HG03439 (cell line): ENCODE results near the gene KIF4B.
"Not testable (repeated sequence)": the region's sequence is repeated elsewhere in the genome, so short reads cannot be mapped to it uniquely, and the experiment has no call there.

Experiments
- ATAC-seq: cut with Tn5 transposase; IDR thresholded peaks from one replicate; pipeline ENCODE4 v1.9.1; 2021; ENCODE audit warnings: mild to moderate bottlenecking, moderate library complexity; ENCODE audit not compliant: unreplicated experiment

The KIF4B gene, protein sequence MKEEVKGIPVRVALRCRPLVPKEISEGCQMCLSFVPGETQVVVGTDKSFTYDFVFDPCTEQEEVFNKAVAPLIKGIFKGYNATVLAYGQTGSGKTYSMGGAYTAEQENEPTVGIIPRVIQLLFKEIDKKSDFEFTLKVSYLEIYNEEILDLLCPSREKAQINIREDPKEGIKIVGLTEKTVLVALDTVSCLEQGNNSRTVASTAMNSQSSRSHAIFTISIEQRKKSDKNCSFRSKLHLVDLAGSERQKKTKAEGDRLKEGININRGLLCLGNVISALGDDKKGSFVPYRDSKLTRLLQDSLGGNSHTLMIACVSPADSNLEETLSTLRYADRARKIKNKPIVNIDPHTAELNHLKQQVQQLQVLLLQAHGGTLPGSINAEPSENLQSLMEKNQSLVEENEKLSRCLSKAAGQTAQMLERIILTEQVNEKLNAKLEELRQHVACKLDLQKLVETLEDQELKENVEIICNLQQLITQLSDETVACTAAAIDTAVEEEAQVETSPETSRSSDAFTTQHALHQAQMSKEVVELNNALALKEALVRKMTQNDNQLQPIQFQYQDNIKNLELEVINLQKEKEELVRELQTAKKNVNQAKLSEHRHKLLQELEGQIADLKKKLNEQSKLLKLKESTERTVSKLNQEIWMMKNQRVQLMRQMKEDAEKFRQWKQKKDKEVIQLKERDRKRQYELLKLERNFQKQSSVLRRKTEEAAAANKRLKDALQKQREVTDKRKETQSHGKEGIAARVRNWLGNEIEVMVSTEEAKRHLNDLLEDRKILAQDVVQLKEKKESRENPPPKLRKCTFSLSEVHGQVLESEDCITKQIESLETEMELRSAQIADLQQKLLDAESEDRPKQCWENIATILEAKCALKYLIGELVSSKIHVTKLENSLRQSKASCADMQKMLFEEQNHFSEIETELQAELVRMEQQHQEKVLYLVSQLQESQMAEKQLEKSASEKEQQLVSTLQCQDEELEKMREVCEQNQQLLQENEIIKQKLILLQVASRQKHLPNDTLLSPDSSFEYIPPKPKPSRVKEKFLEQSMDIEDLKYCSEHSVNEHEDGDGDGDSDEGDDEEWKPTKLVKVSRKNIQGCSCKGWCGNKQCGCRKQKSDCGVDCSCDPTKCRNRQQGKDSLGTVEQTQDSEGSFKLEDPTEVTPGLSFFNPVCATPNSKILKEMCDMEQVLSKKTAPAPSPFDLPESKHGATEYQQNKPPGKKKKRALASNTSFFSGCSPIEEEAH

DNA sequence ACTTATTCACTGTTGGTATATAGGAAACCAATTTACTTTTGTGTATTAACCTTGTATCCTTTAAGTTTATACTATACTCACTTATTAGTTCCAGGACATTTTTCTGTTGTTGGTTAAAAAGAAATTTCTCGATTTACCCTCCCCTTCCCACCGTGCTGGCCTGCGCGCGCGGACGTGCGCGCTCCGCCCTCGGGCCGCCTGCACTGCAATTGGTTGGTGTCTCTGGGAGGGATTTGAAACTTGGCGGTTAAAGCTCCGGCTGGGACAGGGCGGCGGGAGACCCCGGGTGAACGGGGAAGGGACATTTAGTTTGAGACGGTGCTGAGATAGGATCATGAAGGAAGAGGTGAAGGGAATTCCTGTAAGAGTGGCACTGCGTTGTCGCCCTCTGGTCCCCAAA, at the start of gene KIF4B:
TSS of gene KIF4B (plus strand) at position 230 of the 400 bp plus-strand sequence. CDS start at position 335, 105 bp downstream.
- no peak for ATAC-seq

DNA sequence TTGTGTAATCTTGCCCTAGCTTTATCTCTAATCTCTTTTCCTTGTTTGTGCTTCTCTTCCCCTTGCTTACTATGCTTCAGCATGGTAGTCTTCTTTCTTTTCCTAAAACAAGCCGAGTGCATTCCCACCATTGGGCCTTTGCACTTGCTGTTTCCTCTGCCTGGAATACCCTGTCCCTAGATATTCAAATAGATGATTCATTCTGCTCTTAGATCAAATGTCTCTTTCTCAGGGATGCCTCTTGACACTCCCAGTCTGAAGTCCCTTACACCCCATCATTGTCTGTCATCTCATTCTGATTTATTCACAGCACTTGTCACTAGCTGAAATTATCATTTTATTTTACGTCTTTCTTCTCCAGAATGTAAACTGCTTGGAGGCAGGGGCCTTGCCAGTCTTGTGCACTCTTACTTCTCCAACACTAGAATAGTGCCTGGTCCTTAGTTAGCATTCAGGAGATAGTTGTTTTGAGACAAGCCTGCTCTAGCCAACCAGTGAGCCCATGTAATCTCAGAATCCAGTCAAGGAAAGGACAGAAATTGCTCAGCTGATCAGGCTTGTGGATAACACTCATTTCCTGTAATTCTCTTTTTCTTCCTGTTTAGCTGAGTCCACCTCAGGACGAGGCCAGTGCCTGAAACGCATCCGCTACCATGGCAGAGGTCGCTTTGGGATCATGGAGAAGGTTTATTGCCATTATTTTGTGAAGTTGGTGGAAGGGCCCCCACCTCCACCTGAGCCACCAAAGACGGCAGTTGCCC, 47.3 kb upstream of the KIF4B start:
- no peak for ATAC-seq

DNA sequence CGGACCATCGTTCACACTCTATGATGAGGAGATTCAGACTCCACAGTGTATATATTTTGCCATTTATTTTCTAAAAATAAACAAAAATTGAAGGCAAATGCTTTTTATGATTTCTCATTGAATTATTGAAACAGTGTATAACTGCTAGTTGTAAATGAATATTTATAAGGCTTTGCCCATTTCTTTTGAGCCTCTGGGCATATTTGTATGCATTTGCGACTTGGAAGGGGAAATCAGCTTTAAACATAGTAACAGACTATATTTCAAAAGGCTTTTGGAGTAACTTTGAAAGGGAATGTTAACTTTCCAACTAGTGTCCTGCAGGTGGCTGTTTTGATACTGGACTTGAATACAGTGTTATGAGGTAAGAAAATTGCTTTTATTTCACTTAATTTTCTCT, 46.7 kb upstream of the KIF4B start:
- ATAC-seq = no peak

DNA sequence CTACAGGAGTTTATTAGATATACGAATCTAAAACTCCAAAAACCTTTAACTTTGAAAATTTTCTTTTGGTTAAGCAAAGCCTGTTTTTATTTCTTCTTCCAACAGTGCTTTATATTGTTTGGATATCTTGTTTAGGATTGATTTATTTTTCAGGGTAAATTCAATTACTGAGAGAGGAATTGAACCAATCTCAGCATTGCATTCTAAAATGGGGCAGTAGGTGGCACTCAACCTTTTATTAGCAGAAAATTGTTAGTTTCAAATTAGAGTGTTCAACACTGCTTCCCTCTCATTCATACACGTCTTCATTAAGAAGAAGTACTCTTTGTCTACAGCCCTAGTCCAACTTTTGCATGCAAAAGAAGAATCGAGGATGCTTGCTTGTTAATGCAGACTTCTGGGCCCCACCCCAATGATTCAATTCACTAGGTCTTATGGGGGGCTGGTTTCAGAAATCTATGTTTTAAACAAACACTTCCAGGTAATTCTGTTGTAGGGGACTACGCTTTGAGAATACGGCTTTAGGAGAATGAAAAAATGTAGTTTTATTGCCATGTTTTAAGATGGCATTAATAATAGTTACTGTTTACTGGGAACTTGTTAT, 46.0 kb upstream of the KIF4B start:
- ATAC-seq = no peak

DNA sequence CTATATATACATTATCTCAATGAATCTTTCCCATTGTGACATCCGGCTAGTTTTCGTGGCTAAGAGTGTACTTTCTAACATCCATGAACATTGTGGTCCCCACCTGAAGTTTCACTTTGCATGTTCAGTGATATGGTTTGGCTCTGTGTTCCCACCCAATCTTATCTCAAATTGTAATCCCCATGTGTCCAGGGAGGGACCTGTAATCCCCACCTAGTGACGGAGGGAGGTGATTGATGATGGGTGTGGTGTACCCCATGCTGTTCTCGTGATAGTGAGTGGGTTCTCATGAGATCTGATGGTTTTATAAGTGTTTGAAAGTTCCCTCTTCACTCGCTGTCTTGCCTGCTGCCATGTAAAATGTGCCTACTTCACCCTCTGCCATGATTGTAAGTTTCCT, 44.6 kb upstream of the KIF4B start:
- no peak for ATAC-seq

DNA sequence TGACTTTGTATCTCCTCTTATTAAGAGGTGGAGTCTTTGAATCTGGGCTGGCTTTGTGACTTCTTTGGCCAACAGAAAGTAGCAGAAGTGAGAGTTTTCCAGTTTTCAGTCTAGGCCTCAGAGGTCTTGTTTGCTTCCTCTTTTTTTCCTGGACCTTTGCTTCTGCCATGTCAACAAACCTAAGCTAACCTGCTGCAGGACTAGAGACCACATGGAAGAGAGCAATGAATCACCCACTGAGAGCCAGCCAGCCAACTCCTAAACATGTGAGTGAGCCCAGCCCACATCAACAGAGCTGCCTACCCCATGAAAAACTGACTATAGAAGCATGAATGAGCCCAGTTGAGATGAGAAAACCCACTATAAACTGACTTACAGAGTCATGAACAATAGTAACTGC, 42.8 kb upstream of the KIF4B start:
- ATAC-seq = no peak

DNA sequence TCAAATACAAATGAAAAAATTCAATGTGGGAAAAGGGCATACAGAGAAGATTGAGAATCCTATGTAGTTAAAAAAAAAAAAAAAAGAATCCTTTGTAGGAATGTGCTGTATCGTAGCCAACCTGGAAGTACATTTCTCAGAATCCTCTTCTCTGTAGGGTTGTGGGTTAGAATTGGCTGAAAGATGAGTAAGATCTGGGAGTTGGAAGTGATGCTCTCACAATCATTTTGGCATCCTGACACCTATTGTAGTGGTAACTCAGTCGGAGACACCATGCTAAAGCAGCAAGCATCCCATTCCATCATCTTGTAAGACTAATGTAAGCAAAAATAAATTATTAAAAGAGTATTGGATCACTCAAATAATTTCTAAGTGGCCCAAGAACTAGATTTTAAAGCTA, 42.1 kb upstream of the KIF4B start:
- ATAC-seq = no peak

DNA sequence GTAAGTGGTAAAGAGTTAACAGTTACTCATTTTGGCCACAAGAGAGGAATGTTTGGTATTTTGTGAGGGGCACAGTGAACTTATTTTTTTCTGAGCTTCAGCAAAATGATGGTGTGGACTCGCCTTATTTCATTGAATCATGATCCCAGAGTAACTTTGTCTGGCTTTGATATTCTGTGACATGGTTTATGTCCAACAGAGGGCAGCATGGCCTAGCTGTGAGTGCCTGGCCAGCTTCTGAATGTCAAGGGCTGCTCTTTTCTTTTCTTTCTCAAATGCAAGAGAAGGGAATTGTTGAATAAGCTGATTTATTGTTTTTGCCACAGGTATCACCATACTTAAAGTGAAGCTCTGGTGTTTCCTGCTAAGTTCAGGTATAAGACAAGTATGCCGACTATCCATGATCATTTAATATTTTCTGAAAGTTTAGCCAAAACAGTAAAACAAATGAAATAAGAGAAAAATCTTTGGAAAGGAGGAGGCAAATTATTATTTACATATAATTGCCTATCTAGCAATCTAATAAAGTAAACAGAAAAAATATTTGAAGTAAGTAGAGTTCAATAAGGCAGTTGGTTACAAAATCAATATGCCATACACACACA, 41.0 kb upstream of the KIF4B start:
- no peak for ATAC-seq

DNA sequence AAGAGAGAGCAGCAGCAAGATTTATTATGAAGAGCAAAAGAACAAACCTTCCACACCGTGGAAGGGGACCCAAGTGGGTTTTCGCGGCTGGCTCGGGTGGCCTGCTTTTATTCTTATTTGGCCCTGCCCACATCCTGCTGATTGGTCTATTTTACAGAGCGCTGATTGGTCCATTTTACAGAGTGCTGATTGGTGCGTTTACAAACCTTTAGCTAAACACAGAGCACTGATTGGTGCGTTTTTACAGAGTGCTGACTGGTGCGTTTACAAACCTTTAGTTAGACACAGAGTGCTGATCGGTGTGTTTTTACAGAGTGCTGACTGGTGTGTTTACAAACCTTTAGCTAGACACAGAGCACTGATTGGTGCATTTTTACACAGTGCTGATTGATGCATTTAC, 37.5 kb upstream of the KIF4B start:
- not testable (repeated sequence) for ATAC-seq

DNA sequence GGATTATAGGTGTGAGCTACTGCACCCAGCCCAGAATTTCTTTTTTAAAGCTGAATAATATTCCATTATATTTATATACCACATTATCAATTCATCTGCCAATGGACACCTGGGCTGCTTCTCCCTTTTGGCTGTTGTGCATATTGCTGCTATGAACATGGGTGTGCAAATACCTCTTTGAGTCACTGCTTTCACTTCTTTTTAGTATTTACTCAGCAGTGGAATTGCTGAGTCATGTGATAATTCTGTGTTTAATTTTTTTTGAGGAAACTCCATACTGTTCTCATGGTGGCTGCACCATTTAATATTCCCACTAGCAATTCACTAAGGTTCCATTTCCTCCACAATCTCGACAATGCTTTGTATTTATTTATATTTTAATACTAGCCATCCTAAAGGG, 36.1 kb upstream of the KIF4B start:
- no peak for ATAC-seq

DNA sequence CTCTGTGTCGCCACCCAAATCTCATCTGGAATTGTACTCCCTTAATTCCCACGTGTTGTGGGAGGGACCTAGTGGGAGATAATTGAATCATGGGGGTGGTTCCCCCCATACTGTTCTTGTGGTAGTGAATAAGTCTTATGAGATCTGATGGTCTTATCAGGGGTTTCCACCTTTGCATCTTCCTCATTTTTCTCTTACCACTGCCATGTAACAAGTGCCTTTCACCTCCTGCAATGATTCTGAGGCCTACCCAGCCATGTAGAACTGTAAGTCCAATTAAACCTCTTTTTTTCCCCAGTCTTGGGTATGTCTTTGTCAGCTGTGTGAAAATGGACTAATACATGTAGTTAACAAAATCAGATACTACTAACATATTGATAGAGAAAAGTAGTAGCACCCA, 35.3 kb upstream of the KIF4B start:
- ATAC-seq = not testable (repeated sequence)

DNA sequence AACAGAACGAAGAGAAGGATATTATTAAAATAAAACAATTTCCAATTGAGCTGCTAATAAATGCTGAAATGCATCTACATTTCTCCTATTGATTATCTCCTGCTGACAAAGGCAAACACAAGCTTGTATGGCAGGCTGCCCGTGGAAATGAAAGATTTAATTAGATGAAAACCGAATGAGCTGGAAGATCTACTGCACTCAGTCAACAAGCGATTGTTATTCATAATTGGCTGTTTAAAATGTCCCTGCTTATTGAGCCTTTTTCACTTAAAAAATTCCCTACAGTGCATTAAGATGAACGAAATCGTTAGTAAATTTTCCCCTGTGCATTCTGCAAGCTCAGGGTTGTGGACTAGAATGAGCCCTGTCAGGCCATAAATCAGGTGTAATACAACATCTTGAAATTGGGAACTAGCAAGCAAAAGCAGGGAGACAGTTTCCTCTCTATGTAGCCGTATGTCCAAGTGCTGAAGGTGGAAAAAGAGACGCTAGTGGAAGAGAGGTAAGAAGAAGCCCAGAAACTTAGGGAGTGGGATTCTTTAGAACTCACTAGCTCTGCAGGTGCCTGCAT, 28.5 kb upstream of the KIF4B start:
- ATAC-seq = no peak

DNA sequence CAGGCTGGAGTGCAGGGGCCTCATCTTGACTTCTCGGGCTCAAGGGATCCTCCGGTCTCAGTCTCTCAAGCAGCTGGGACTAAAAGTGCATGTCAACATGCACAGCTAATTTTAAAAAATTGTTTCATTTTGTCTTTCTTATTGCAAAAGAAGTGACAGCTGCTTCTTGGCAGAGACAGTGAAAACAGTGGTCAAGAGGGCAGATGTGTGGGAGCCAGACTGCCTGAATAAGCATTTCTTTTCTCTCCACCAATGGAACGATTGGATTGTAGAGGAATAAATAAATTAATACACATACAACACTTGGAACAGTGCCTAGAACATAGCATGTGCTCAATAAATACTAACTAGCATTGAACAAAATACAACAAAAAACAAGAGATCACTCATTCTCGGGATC, 27.4 kb upstream of the KIF4B start:
- ATAC-seq = no peak

DNA sequence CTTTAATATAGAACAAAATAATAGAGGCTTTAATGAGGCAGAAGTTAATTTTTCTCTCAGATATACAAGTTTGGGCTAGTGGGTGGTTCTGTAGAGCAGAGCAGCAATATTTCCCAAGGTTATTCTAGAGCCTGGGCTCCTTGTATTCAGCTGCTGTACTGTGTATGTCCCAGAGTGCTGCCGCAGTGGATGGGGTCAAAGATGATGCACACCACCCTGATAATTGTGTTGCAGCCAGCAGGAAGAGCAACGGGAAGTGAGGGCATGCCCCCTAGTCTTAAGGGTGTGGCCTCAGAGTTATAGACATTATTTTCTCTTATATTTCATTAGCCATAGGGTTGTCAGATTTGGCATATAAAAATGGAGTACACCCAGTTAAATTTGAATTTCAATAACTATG, 23.9 kb upstream of the KIF4B start:
- no peak for ATAC-seq

DNA sequence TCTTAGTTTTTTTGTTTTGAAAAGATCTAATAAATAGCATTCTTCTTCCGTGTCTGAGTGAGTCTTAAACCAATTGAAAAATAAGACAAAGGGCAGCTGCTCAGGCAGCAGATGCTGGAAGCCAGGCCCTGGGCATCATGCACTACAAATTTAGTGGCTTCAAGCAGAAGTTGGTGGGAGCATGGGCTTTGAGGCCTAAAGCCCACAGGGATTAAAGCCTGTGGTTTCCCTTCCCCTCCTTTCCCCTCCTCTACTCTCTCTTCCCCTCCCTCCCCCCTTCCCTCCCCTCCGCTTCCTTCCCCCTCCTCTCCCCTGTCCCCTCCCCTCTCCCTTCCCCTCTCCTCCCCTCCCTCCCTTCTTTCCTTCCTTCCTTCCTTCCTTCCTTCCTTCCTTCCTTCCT, 20.1 kb upstream of the KIF4B start:
- ATAC-seq = no peak

DNA sequence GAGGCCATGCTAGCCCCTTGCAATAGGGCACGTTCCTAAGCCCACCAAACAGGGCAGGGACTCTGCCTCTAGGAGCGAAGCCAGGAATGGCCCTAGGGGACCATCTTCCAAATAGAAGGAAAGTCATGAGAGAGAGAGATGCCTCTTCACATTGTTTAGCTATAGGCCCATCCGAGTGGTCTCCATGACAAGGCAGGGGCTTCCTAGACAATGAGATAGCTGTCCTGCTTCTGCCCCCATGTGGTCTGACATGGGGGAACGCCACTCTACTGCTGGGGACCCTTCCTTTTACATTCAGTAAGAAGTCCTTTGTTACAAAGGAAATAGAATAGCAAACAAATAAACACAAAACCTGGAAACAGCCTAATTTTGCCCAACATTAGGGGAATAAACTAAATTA, 17.9 kb upstream of the KIF4B start:
- ATAC-seq = no peak

DNA sequence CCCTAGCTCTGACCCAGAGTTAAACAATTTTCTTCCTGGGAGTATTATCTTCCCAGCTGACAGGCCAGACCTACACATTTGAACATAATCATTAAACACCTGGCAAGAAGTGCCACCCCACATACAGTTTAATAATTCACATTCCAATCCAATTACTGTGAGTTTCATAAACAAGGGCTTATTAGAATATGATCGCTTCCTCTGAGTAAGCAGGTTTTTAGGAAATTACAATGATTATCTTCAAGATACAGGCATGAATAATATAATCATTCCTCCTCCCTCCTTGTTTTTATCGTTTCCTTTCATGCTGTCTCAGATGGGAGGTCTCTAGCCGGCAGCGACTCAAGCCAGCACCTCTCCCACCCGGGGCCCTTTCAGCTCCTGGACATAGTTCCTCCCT, 15.8 kb upstream of the KIF4B start:
- ATAC-seq = no peak

DNA sequence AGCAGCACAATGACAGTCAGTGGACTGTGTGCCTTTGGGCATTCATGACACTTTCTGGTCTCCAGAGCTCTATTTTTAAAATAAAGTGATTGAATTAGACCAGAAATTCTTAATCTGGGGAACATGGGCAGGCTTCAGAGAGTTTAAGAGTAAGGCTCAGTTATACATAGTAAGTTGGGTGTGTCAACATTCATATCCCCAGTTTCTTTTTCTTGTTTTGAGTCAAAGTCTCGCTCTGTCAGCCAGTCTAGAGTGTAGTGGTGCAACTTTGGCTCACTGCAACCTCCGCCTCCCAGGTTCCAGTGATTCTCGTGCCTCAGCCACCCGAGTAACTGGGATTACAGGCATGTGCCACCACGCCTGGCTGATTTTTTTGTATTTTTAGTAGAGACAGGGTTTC, 13.7 kb upstream of the KIF4B start:
- no peak for ATAC-seq

DNA sequence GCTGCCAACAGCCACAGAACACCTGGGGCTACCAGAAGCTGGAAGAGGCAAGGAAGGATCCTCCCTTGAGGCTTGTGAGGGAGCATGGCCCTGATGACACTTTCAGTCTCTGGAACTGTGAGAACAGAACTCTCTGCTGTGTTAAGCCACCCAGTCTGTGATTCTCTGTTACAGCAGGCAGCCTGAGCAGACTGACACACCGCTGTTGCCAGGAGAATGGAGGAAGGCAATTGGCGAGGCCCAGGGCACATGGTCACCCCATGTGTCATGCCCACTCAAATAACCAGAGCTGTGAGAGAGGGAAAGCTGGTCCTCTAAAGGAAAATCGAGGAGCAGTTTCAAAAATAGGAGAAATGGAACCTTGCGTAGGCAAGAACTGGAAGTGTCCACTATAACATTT, 12.0 kb upstream of the KIF4B start:
- ATAC-seq = no peak

DNA sequence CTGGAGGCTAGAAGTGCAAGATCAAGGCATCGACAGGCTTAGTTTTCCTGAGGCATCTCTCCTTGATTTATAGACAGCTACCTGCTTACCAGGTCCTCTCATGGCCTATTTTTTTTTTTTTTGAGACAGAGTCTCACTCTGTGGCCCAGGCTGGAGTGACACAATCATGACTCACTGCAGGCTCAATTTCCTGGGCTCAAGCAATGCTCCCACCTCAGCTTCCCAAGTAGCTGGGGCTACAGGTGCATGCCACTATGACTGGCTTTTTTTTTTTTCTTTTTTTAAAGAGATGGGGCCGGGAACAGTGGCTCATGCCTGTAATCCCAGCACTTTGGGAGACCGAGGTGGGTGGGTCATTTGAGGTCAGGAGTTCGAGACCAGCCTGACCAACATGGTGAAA, 10.8 kb upstream of the KIF4B start:
- ATAC-seq = not testable (repeated sequence)
